Measurements from ENCODE around the gene CBX2.

GRCh38 chr17:79796763-79797491, 19.0 kb downstream of the CBX2 start, which contains the start of gene CBX8:
- TF ChIP-seq CTCF (IDR thresholded peaks at IDR 0.05), result peak in 3 of 4 experiments; percentile 21 to 62 (median 43)
- peak in 1 of 2 donors; percentile 25 for TF ChIP-seq POLR2A (IDR thresholded peaks at IDR 0.05)
- no peak for TF ChIP-seq POLR2AphosphoS5 (IDR thresholded peaks at IDR 0.05)
- TF ChIP-seq EP300 (IDR thresholded peaks at IDR 0.05), result no peak
